Left colon (tissue), 2 donors: Measurements from ENCODE around the gene MYOCD. TPM values are rescaled to one million over a fixed set of nuclear protein-coding genes. Genes with fewer than 3 reads are reported as not detected.
A peak's percentile ranks its signal among the peaks of the same experiment; 100 is the strongest.
"Not testable (repeated sequence)": the region's sequence is repeated elsewhere in the genome, so short reads cannot be mapped to it uniquely, and the experiment has no call there.

ENCODE experiments used
- ATAC-seq: fragments of 200-7000 bp; cut with Tn5 transposase; one replicate; pipeline ENCODE4 v1.9.1; 2020; ENCODE audit warnings: mild to moderate bottlenecking, moderate library complexity
- DNase-seq, 2 donors: peaks; one replicate each; pipeline ENCODE4 v3.0.0-alpha.2; 2020
- intact Hi-C, 2 donors: fragments of 100-400 bp; cut with DNase I in 1 of 2; cut with micrococcal nuclease in 1 of 2; formaldehyde crosslinking; loops; one replicate each; pipeline versions ENCODE4 v1.11.2 to v1.14.0; 2022; cut with DNase I, micrococcal nuclease
- long read RNA-seq: library from polyadenylated mRNA; unstranded; transcript quantifications from one replicate; pipeline ENCODE4 v2.0.0, GENCODE V29; 2021
- total RNA-seq, 2 donors: library from RNA; stranded (reverse); fragmentation: NEBNext Ultra II Directional; extraction: Animal tissue kit (Norgen Biotek cat#: 25700); gene quantifications; one replicate each; pipeline ENCODE4 v1.2.1, GENCODE V29; 2021
- donor health status: DM: no; HTN: no; CAD: no.
- donor health status: DM: yes; HTN: yes; CAD: no.

MYOCD gene
- total RNA-seq = 10 to 100 TPM in 1 of 2 donors, 1 to 10 TPM in 1; 2.1 to 18.2 TPM
- long read RNA-seq = 0 reads

GRCh38 chr17:12665263-12666210, at the start of gene MYOCD:
Gene MYOCD, plus strand, starts transcription at chr17:12665890. Its CDS starts 299 bp downstream, at chr17:12666189.
- intact Hi-C loops = loop anchor here in 1 of 2 donors (5.0 to 10.0 kb wide), 3 partner anchors 118 to 481 kb away; no protein-coding TSS in a partner anchor
- DNase-seq (peak; percentile 26 to 41), ATAC-seq (peak; percentile 77)

- ATAC-seq = no peak
- intact Hi-C loops = no loop called here
- DNase-seq = no peak
These were observed 49.5 kb upstream of the MYOCD start for GRCh38 chr17:12616161-12616560.

- intact Hi-C loops = no loop called here
- DNase-seq = no peak
- no peak for ATAC-seq
These were observed 47.1 kb upstream of the MYOCD start for GRCh38 chr17:12618557-12618956.

GRCh38 chr17:12619459-12620199, 46.1 kb upstream of the MYOCD start:
- intact Hi-C loops = no loop called here
- no peak for DNase-seq
- ATAC-seq = no peak

GRCh38 chr17:12620200-12620720, 45.4 kb upstream of the MYOCD start:
- intact Hi-C loops = no loop called here
- no peak for ATAC-seq
- DNase-seq = no peak

- intact Hi-C loops = no loop called here
- no peak for DNase-seq
- no peak for ATAC-seq
These were observed 43.0 kb upstream of the MYOCD start for GRCh38 chr17:12622726-12623125.

GRCh38 chr17:12623220-12623848, 42.4 kb upstream of the MYOCD start:
- ATAC-seq (no peak), DNase-seq (no peak)
- intact Hi-C loops = no loop called here

GRCh38 chr17:12624211-12624610, 41.5 kb upstream of the MYOCD start:
- intact Hi-C loops = no loop called here
- DNase-seq (no peak), ATAC-seq (no peak)

- intact Hi-C loops = no loop called here
- ATAC-seq = no peak
- no peak for DNase-seq
These were observed 40.6 kb upstream of the MYOCD start for GRCh38 chr17:12625092-12625491.

- no peak for ATAC-seq
- no peak for DNase-seq
- intact Hi-C loops = no loop called here
These were observed 38.5 kb upstream of the MYOCD start for GRCh38 chr17:12627177-12627629.

- intact Hi-C loops = no loop called here
- DNase-seq (no peak), ATAC-seq (no peak)
These were observed 37.8 kb upstream of the MYOCD start for GRCh38 chr17:12627781-12628451.

- intact Hi-C loops = no loop called here
- ATAC-seq (no peak), DNase-seq (no peak)
These were observed 34.6 kb upstream of the MYOCD start for GRCh38 chr17:12631076-12631475.

GRCh38 chr17:12632785-12633184, 32.9 kb upstream of the MYOCD start:
- DNase-seq (no peak), ATAC-seq (no peak)
- intact Hi-C loops = no loop called here

GRCh38 chr17:12634789-12635414, 30.8 kb upstream of the MYOCD start:
- DNase-seq = no peak
- intact Hi-C loops = no loop called here
- ATAC-seq = no peak

- ATAC-seq, DNase-seq, intact Hi-C loops: not testable (repeated sequence)
These were observed 29.7 kb upstream of the MYOCD start for GRCh38 chr17:12635996-12636395.

GRCh38 chr17:12637015-12637414, 28.7 kb upstream of the MYOCD start:
- DNase-seq = no peak
- ATAC-seq = no peak
- intact Hi-C loops = no loop called here

GRCh38 chr17:12637745-12638651, 27.7 kb upstream of the MYOCD start:
- DNase-seq = no peak
- no peak for ATAC-seq
- intact Hi-C loops = no loop called here
